Large intestine (tissue), 3 donors: ENCODE measurements around the gene ATXN10. TPM values are rescaled to one million over a fixed set of nuclear protein-coding genes. Genes with fewer than 3 reads are reported as not detected.
A peak's percentile ranks its signal among the peaks of the same experiment; 100 is the strongest.

Experiments used
- DNase-seq, 2 donors: peaks; one replicate each; pipeline versions ENCODE4 v3.0.0 to v3.0.0-alpha.2; 2013
- H3K27ac ChIP-seq: one replicate; pipeline ENCODE4 v1.5.1; 2013; ENCODE audit warnings: low read length
- H3K27me3 ChIP-seq: 2 replicates; pipeline ENCODE4 v1.6.1; 2013; ENCODE audit warnings: low read length; ENCODE audit not compliant: control insufficient read depth, insufficient read depth
- H3K36me3 ChIP-seq: 2 replicates; pipeline ENCODE4 v1.6.1; 2013; ENCODE audit warnings: low read length; ENCODE audit not compliant: control insufficient read depth, insufficient read depth
- H3K4me1 ChIP-seq: one replicate; pipeline ENCODE4 v1.6.1; 2013; ENCODE audit warnings: low read length; ENCODE audit not compliant: control insufficient read depth, insufficient read depth
- H3K4me3 ChIP-seq: one replicate; pipeline ENCODE4 v1.5.1; 2013; ENCODE audit warnings: low read length
- H3K9me3 ChIP-seq: one replicate; pipeline ENCODE4 v1.6.1; 2013; ENCODE audit warnings: mild to moderate bottlenecking, low read depth, low read length, moderate library complexity; ENCODE audit not compliant: control insufficient read depth
- WGBS: methylation state at CpG from one replicate; pipeline ENCODE4 v1.1.5; 2013; ENCODE audit warnings: low lambda C conversion rate; ENCODE audit not compliant: insufficient coverage; 5-methylcytosine and 5-hydroxymethylcytosine counted together
- polyA plus RNA-seq: library from polyadenylated mRNA; unstranded; fragments of 120-200 nt; gene quantifications from one replicate; pipeline ENCODE4 v1.2.1, GENCODE V29; 2013

The ATXN10 gene
- polyA plus RNA-seq, 1 donor: 90.6 TPM

DNA sequence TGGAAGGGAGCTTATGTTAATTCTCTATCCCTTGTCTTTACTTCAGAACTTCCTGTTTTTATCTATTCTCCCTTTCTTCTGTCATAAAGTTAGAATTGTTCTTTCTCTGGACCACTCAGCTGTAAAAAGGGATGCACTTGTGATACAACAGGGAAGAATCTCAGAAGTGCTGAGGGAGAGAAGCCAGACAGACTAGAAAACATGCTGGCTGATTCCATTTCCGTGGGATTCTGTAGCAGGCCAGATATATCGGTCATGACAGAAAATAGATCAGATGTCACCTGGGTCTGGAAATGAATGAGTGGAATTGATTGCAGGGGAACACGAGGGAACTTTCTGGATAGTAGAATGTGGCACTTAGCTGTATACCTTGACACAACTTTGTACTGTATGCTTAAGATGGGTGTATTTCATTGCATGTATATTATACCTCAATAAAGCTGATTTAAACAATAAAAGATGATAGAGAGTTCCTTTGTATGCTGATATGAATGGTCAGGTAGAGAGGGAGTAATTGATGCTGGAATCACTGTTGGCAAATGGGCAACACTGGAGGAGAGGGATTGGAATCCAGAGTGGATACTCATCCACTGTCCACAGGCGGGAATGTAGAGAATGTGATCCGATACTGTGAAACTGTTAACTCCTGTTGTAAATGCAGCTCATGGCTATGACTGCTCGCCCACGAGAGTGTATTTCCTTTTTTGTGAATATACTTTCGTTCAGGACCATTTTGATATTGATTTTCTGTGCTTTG lies 59.6 kb downstream of the ATXN10 start:
- peaks cover 15% of the 10 kb centered on the region for H3K36me3 ChIP-seq
- 50% methylated on average over 1 of the region's 8 CpGs for WGBS
- no peaks in the 10 kb centered on the region for H3K27me3 ChIP-seq
- no peaks in the 10 kb centered on the region for H3K9me3 ChIP-seq
- H3K4me1 ChIP-seq: no peaks in the 10 kb centered on the region
- no peak overlapping the region for H3K4me3 ChIP-seq
- DNase-seq: no peak
- H3K27ac ChIP-seq: no peak overlapping the region

DNA sequence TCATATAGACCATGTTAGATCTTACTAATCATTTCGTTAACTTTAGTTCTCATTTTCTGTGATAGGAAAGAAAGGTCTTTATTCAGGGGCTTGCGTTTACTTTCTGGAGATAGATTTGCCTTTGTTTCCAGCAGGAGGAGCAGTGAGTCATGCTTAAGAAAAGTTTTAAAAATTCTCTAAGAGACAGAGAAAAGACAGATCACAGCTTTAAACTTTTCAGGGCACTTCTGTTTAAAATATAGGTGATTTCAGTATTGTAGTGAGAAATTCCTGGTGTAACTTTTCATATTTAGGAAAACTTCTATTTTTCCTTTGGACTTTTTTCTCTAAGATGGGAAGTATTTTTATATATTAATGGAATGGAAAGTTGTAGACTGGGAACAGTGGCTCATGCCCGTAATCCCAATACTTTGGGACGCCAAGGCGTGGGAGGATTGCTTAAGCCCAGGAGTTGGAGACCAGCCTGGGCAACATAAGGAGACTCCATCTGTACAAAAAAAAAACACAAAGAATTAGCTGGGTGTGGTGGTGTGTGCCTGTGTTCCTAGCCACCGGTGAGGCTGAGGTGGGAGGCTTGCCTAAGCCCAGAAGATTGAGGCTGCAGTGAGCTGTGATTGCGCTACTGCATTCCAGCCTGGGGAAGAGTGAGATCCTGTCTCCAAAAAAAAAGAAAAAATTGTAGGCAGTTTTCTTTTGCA lies 60.3 kb downstream of the ATXN10 start:
- WGBS: 79% methylated on average over 2 of the region's 7 CpGs

GRCh38 chr22:45735273-45735672 lies 63.6 kb downstream of the ATXN10 start:
- no peak overlapping the region for H3K4me3 ChIP-seq
- no peaks in the 10 kb centered on the region for H3K9me3 ChIP-seq
- peaks cover 24% of the 10 kb centered on the region for H3K36me3 ChIP-seq
- WGBS: 100% methylated on average over 1 of the region's 3 CpGs
- no peaks in the 10 kb centered on the region for H3K27me3 ChIP-seq
- DNase-seq: no peak
- no peak overlapping the region for H3K27ac ChIP-seq
- H3K4me1 ChIP-seq: no peaks in the 10 kb centered on the region

More for the DNA sequence above, 60.3 kb downstream of the ATXN10 start:
- Histone ChIP-seq H3K9me3 (no peaks in the 10 kb centered on the region), H3K4me1 (no peaks in the 10 kb centered on the region), H3K4me3 (no peak overlapping the region), H3K36me3 (peaks cover 18% of the 10 kb centered on the region), H3K27me3 (no peaks in the 10 kb centered on the region), H3K27ac (no peak overlapping the region)
- DNase-seq: no peak

DNA sequence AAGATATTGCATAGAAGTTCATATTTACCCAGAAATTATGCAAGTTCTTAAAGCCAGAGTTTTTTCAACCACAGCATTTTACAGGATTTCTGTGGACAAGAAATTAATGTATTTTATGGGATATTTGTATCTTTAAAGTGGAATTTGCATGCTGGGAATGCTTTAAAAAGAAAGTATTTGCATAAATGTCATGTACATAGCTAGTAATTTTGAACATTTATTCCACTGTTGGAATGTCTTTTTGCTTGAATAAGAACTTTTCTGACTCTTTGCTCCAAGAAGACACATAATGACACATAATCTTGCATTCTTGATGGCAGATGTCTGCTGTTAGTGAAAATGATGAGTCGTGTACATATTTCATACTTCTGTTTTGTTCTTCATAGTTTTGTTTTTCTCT lies 66.6 kb downstream of the ATXN10 start:
- DNase-seq: no peak
- Histone ChIP-seq H3K4me1 (peaks cover 6% of the 10 kb centered on the region), H3K4me3 (no peak overlapping the region), H3K36me3 (peaks cover 41% of the 10 kb centered on the region), H3K27ac (no peak overlapping the region), H3K27me3 (no peaks in the 10 kb centered on the region), H3K9me3 (peaks cover 3% of the 10 kb centered on the region)
- WGBS: 100% methylated on average over 1 of the region's 1 CpG

GRCh38 chr22:45740236-45740635 lies 68.6 kb downstream of the ATXN10 start:
- DNase-seq: no peak
- Histone ChIP-seq H3K4me1 (peaks cover 11% of the 10 kb centered on the region), H3K4me3 (no peak overlapping the region), H3K9me3 (peaks cover 3% of the 10 kb centered on the region), H3K36me3 (peaks cover 41% of the 10 kb centered on the region), H3K27ac (no peak overlapping the region), H3K27me3 (no peaks in the 10 kb centered on the region)
- WGBS: 100% methylated on average over 1 of the region's 3 CpGs

- Histone ChIP-seq H3K4me3 (no peak overlapping the region), H3K27me3 (no peaks in the 10 kb centered on the region), H3K27ac (peak overlapping the region; percentile 74), H3K4me1 (peaks cover 11% of the 10 kb centered on the region), H3K9me3 (peaks cover 3% of the 10 kb centered on the region), H3K36me3 (peaks cover 41% of the 10 kb centered on the region)
- peak; percentile 84 to 93 for DNase-seq
- 45% methylated on average over 5 of the region's 8 CpGs for WGBS
Observed at GRCh38 chr22:45742866-45743450, 71.3 kb downstream of the ATXN10 start.

GRCh38 chr22:45743687-45744086 lies 72.1 kb downstream of the ATXN10 start:
- peaks cover 11% of the 10 kb centered on the region for H3K4me1 ChIP-seq
- no peak overlapping the region for H3K4me3 ChIP-seq
- no CpG with 5 or more reads among the region's 1 CpG for WGBS
- H3K27me3 ChIP-seq: no peaks in the 10 kb centered on the region
- DNase-seq: no peak
- peak overlapping the region; percentile 74 for H3K27ac ChIP-seq
- peaks cover 3% of the 10 kb centered on the region for H3K9me3 ChIP-seq
- H3K36me3 ChIP-seq: peaks cover 41% of the 10 kb centered on the region

- Histone ChIP-seq H3K27me3 (no peaks in the 10 kb centered on the region), H3K27ac (no peak overlapping the region), H3K4me1 (peaks cover 11% of the 10 kb centered on the region), H3K4me3 (no peak overlapping the region), H3K9me3 (peaks cover 3% of the 10 kb centered on the region), H3K36me3 (peaks cover 41% of the 10 kb centered on the region)
- DNase-seq: no peak
- no CpG with 5 or more reads among the region's 5 CpGs for WGBS
Observed at GRCh38 chr22:45744442-45744841, 72.8 kb downstream of the ATXN10 start.

DNA sequence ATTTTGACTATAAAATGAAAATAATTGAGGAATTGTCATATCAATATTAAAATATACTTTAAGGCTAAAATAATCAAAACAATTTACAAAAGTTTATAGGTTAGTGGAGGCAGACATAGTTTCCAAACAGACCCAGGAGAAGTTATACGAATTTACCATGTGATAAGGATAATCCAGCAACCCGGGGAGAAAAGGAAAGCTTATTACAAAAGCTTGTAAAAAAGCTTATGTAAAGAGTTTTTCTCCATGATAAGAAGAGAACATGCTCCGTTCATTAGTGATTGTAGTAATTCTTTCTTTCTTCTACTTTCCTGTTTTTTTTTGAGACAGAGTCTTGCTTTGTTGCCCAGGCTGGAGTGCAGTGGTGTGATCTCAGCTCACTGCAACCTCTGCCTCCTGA lies 79.0 kb downstream of the ATXN10 start:
- no CpG with 5 or more reads among the region's 3 CpGs for WGBS
- Histone ChIP-seq H3K36me3 (peaks cover 19% of the 10 kb centered on the region), H3K4me3 (no peak overlapping the region)

DNA sequence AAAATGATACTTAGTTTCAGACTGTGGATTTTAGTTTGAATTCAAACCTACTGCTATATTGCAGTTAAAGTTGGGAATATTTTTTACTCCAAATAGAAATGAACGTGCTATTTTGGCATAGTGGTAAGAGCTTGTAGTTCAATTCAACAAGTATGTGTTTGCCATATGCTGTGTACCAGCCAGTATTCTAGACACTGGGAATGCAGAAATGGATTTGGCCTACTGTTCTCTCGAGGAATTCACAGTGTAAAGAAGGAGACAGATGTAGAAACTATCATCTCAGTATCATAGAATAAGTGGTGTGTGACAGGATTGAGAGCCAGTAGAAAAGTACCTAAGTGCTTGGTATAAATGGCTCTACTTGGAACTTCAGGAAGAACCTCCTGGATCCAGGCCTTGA lies 80.4 kb downstream of the ATXN10 start:
- no peak for DNase-seq
- 80% methylated on average over 1 of the region's 2 CpGs for WGBS
- H3K27ac ChIP-seq: no peak overlapping the region
- H3K4me3 ChIP-seq: no peak overlapping the region
- no peaks in the 10 kb centered on the region for H3K27me3 ChIP-seq
- no peaks in the 10 kb centered on the region for H3K9me3 ChIP-seq
- no peaks in the 10 kb centered on the region for H3K4me1 ChIP-seq
- peaks cover 16% of the 10 kb centered on the region for H3K36me3 ChIP-seq

More for the DNA sequence above, 79.0 kb downstream of the ATXN10 start:
- H3K4me1 ChIP-seq: no peaks in the 10 kb centered on the region
- no peaks in the 10 kb centered on the region for H3K9me3 ChIP-seq
- H3K27me3 ChIP-seq: no peaks in the 10 kb centered on the region
- H3K27ac ChIP-seq: no peak overlapping the region
- no peak for DNase-seq
